Psoas muscle (tissue), 8 donors: ENCODE results near the gene ZNF334. TPM values are rescaled to one million over a fixed set of nuclear protein-coding genes. Genes with fewer than 3 reads are reported as not detected.

Experiments used
- ATAC-seq, 4 donors: fragments of 200-7000 bp; cut with Tn5 transposase; one replicate each; pipeline ENCODE4 v1.9.1; 2020; ENCODE audit warnings: moderate library complexity in 3 of 4, mild to moderate bottlenecking in 2 of 4
- DNase-seq, 2 donors: peaks; one replicate each; pipeline ENCODE4 v3.0.0-alpha.2; 2020
- H3K27ac ChIP-seq: fragments of 200-600 bp; one replicate; pipeline ENCODE4 v1.8.0; 2022
- H3K27me3 ChIP-seq, 3 donors: fragments of 200-600 bp in 1 of 3; one replicate each; pipeline versions ENCODE4 v1.6.1 to v1.8.0; 2013 to 2022; ENCODE audit warnings: low read length in 2 of 3, mild to moderate bottlenecking in 2 of 3, moderate library complexity in 1 of 3; ENCODE audit not compliant: insufficient read depth in 3 of 3
- H3K36me3 ChIP-seq, 2 donors: fragments of 200-600 bp in 1 of 2; one replicate each; pipeline versions ENCODE4 v1.6.1 to v1.8.0; 2013 to 2022; ENCODE audit warnings: low read depth in 1 of 2, mild to moderate bottlenecking in 1 of 2, moderate library complexity in 1 of 2; ENCODE audit not compliant: insufficient read depth in 1 of 2
- H3K4me1 ChIP-seq: fragments of 200-600 bp; one replicate; pipeline ENCODE4 v1.8.0; 2022
- H3K4me3 ChIP-seq: fragments of 200-600 bp; one replicate; pipeline ENCODE4 v1.8.0; 2022; ENCODE audit warnings: mild to moderate bottlenecking
- H3K9me3 ChIP-seq: fragments of 200-600 bp; one replicate; pipeline ENCODE4 v1.8.0; 2022
- WGBS, 3 donors: extraction: QIAGEN DNeasy Blood & Tissue Kit; methylation state at CpG; one replicate each; pipeline versions ENCODE4 v1.1.6 to v1.1.7; 2013; 5-methylcytosine and 5-hydroxymethylcytosine counted together
- intact Hi-C, 2 donors: fragments of 100-400 bp; cut with DNase I; formaldehyde crosslinking; loops; one replicate each; pipeline versions ENCODE4 v1.11.0 to v1.14.2; 2022
- polyA plus RNA-seq, 3 donors: library from polyadenylated mRNA; stranded (reverse); fragments of 200-250 nt; gene quantifications; one replicate each; pipeline ENCODE4 v1.2.3, GENCODE V29; 2013
- total RNA-seq, 4 donors: library from RNA; stranded (reverse); fragmentation: NEBNext Ultra II Directional in 2 of 4; extraction: Animal tissue kit (Norgen Biotek cat#: 25700) in 2 of 4; gene quantifications; one replicate each; pipeline versions ENCODE4 v1.2.1 to v1.2.4, GENCODE V29; 2021 to 2023
- TF ChIP-seq, protein P1 (sequence below): fragments of 200-600 bp; IDR thresholded peaks from one replicate; pipeline ENCODE4 v1.8.0; 2022; ENCODE audit warnings: antibody characterized with exemption
- donor health status: healthy with polysubstance abuse.
- donor health status: DM: no; HTN: no; CAD: no; lungs with moderate emphysema.
- donor health status: Bipolar disorder and iron deficiency.
- donor health status: healthy.
- donor health status: DM: yes; HTN: yes; CAD: no.
- donor health status: DM: no; HTN: no; CAD: no.
- donor health status: DM: no; HTN: no; CAD: no.
- donor health status: DM: yes; HTN: yes; CAD: no.

The ZNF334 gene
- total and polyA plus RNA-seq, 7 donors: 0.10 to 1.0 (median 0.27) TPM

DNA sequence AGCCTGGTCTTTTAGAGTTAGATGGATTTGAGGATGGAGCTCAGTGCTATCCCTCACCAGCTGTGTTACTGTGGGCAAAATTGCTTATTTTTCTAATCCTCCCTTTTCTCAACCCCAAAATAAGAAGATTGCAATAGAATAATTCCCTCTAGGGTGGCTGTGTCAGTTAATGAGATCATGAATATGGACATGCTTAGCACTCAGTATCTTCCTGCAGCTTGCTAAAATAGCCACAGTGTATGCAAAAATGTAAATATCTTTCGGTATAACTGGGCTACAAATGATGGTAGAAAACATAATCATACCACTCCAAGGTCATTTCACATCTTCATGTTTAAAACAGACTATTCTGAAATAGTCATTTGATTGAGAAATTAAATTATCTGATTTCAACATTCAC, 35.7 kb downstream of the ZNF334 start:
- WGBS, 3 donors: 68 to 82% (median 74%) methylated on average over 1 of the region's 1 CpG
- intact Hi-C loops: no loop called here
- no peaks in the 10 kb centered on the region for H3K36me3 ChIP-seq
- H3K4me1 ChIP-seq: no peaks in the 10 kb centered on the region
- H3K9me3 ChIP-seq: no peaks in the 10 kb centered on the region
- no peak for DNase-seq
- ATAC-seq: no peak
- no peak overlapping the region for H3K27ac ChIP-seq
- peaks cover 0 to 4% (median 1%) of the 10 kb centered on the region in 3 donors for H3K27me3 ChIP-seq
- no peak overlapping the region for H3K4me3 ChIP-seq
- TF ChIP-seq, protein P1, sequence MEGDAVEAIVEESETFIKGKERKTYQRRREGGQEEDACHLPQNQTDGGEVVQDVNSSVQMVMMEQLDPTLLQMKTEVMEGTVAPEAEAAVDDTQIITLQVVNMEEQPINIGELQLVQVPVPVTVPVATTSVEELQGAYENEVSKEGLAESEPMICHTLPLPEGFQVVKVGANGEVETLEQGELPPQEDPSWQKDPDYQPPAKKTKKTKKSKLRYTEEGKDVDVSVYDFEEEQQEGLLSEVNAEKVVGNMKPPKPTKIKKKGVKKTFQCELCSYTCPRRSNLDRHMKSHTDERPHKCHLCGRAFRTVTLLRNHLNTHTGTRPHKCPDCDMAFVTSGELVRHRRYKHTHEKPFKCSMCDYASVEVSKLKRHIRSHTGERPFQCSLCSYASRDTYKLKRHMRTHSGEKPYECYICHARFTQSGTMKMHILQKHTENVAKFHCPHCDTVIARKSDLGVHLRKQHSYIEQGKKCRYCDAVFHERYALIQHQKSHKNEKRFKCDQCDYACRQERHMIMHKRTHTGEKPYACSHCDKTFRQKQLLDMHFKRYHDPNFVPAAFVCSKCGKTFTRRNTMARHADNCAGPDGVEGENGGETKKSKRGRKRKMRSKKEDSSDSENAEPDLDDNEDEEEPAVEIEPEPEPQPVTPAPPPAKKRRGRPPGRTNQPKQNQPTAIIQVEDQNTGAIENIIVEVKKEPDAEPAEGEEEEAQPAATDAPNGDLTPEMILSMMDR: no peak

DNA sequence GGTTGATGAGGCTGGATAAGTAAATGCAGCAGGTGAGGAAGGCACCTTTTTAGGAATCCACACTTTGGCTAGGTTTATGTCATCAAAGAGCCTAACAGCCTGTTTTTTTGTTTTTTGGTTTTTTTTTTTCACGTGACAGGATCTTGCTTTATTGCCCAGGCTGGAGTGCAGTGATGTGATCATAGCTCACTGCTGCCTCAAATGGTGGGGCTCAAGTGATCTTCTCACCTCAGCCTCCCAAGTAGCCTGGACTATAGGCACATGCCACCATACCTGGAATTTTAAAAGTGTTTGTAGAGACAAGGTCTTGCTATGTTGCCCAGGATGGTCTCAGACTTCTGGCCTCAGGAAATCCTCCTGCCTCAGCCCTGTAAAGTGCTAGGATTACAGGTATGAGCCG, 36.1 kb downstream of the ZNF334 start:
- ATAC-seq (no peak), DNase-seq (no peak)
- intact Hi-C loops: no loop called here
- Histone ChIP-seq H3K4me3 (no peak overlapping the region), H3K27me3 (peaks cover 0 to 4% (median 1%) of the 10 kb centered on the region in 3 donors), H3K36me3 (no peaks in the 10 kb centered on the region), H3K4me1 (no peaks in the 10 kb centered on the region), H3K27ac (no peak overlapping the region), H3K9me3 (no peaks in the 10 kb centered on the region)
- TF ChIP-seq, protein P1: no peak
- 68 to 84% (median 80%) methylated on average over 2 of the region's 2 CpGs for WGBS, 3 donors

DNA sequence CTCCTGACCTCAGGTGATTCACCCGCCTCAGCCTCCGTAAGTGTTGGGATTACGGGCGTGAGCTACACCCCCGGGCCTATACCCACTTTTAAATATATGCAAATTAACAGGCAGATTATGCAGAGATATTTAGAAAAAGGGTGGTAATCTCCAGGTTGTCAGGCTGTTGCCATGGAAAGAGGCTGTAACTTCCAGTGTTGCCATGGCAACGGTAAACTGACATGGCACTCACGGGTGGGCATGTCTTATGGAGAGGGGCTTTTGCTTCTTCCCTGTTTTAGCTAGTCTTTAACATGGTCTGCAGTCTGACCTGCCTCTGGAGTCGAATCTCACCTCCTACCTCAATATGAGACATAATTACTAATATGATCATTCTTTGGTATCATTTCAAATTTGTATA, 44.9 kb downstream of the ZNF334 start:
- TF ChIP-seq, protein P1: no peak
- H3K9me3 ChIP-seq: no peaks in the 10 kb centered on the region
- intact Hi-C loops: no loop called here
- DNase-seq: no peak
- no peaks in the 10 kb centered on the region for H3K36me3 ChIP-seq
- 83 to 86% (median 85%) methylated on average over 8 of the region's 8 CpGs for whole genome bisulfite sequencing, 3 donors
- no peak overlapping the region for H3K27ac ChIP-seq
- no peak overlapping the region for H3K4me3 ChIP-seq
- H3K4me1 ChIP-seq: no peaks in the 10 kb centered on the region
- ATAC-seq: no peak
- H3K27me3 ChIP-seq: no peaks in the 10 kb centered on the region

DNA sequence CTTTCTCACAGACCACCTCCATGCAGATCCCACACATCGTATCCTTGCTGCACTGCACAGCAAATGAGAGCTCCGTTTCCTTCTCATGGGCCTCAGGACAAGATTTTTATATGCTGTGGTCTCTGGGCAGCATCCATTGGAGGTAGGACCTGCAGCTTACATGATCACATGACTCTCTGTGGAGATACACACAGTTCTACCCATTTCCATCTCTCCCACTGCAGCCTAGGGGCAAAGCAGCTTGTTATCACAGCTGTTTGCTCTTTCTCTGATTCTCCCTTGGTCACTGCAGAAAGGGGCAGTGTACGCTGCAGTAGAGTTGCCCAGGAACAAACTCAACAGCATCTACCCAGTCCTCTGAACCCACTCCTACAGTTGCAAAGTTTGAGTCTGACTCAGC, 48.9 kb downstream of the ZNF334 start:
- TF ChIP-seq, protein P1: no peak
- Histone ChIP-seq H3K4me1 (no peaks in the 10 kb centered on the region), H3K4me3 (no peak overlapping the region), H3K36me3 (no peaks in the 10 kb centered on the region), H3K27me3 (peaks cover 0 to 9% (median 2%) of the 10 kb centered on the region in 3 donors), H3K9me3 (no peaks in the 10 kb centered on the region), H3K27ac (no peak overlapping the region)
- intact Hi-C loops: no loop called here
- no peak for DNase-seq
- no peak for ATAC-seq
- 72 to 76% (median 73%) methylated on average over 3 of the region's 3 CpGs for WGBS, 3 donors

DNA sequence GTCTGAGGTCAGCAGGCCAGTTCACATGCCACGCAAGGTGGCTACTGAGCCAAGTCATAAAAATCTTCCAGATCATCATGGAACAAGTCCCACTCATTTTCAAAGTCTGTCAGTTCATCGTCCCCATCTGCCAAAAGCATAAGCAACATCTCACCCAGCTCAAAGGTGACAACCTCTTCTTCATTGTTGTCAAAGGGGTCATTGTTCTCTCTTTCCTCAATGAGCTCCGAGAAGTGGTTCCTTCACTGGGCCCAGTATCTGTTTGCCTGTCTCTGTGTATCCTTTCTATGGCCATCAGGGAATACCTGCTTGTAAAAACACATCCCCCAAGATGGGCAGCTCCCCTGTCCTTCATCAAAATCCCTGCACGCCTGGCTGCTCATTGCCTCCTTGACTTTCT, 49.5 kb downstream of the ZNF334 start:
- intact Hi-C loops: no loop called here
- Histone ChIP-seq H3K27ac (no peak overlapping the region), H3K4me3 (no peak overlapping the region), H3K9me3 (no peaks in the 10 kb centered on the region), H3K4me1 (no peaks in the 10 kb centered on the region), H3K36me3 (no peaks in the 10 kb centered on the region), H3K27me3 (peaks cover 2 to 15% (median 4%) of the 10 kb centered on the region in 3 donors)
- no peak for DNase-seq
- 74 to 83% (median 76%) methylated on average over 4 of the region's 4 CpGs for WGBS, 3 donors
- no peak for ATAC-seq
- TF ChIP-seq, protein P1: no peak
